GM19438 (cell line): ENCODE measurements around the gene C1orf50.
"Not testable (repeated sequence)": the region's sequence is repeated elsewhere in the genome, so short reads cannot be mapped to it uniquely, and the experiment has no call there.

Experiments used
- ATAC-seq: cut with Tn5 transposase; IDR thresholded peaks from one replicate; pipeline ENCODE4 v1.9.1; 2021; ENCODE audit warnings: low read depth; ENCODE audit not compliant: unreplicated experiment

C1orf50 gene

GRCh38 chr1:42793824-42794223 is 26.8 kb downstream of the C1orf50 start:
- no peak for ATAC-seq

- ATAC-seq, result no peak
These were observed 30.4 kb downstream of the C1orf50 start for GRCh38 chr1:42797414-42797813.

GRCh38 chr1:42797979-42798378 is 30.9 kb downstream of the C1orf50 start:
- ATAC-seq, result no peak

DNA sequence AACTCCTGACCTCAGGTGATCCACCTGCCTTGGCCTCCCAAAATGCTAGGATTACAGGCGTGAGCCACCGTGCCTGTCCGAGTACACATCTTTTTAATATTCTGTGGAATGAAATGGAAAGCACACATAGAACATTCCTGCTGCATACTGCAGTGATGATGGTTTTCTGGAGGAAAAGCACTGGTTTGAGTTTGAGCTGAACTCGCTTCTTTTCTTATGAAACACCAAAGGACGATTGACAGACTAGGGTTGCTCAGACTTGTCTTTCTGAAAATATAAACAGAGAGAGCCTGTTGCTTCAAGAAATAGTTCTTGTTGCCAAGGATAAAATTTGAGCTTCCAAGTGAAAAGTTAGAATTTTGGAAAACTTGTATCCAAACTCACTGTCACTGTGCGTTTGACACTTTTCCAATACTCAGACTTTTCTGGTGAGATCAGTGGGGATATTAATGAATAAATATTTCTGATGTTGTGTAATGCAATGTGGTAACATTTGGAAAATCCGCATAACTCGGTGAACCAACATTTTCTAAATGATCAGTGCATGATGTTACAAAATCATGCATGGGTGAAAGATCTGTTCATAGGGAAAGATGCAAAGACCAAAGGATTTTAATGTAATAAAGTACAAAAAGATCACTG is 34.9 kb downstream of the C1orf50 start:
- no peak for ATAC-seq

DNA sequence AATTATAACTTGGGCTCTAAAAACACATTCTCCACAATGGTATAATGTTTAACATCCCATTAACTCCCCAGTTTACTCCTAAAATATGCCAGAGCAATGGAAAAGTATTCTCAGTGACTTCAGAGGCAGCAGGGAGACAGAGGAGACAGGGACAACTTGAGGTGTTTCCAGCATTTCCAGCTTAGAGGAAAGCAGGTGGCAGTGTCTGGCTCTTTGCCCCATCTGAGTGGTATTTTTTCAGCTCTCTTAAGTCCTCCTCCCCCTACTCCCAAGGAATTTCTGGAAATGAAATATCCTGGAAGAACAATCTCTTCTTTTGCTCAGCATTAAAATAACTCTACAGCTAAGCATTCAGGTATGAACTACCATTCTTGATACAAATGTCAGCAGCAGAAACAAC is 39.1 kb downstream of the C1orf50 start:
- ATAC-seq, result no peak

- no peak for ATAC-seq
These were observed 39.5 kb downstream of the C1orf50 start for GRCh38 chr1:42806593-42806992.

GRCh38 chr1:42807056-42807668 is 40.1 kb downstream of the C1orf50 start:
- ATAC-seq, result no peak

DNA sequence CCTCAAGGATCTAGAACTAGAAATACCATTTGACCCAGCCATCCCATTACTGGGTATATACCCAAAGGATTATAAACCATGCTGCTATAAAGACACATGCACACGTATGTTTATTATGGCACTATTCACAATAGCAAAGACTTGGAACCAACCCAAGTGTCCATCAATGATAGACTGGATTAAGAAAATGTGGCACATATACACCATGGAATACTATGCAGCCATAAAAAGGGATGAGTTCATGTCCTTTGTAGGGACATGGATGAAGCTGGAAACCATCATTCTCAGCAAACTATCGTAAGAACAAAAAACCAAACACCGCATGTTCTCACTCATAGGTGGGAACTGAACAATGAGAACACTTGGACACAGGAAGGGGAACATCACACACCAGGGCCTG is 47.8 kb downstream of the C1orf50 start:
- ATAC-seq, result not testable (repeated sequence)

DNA sequence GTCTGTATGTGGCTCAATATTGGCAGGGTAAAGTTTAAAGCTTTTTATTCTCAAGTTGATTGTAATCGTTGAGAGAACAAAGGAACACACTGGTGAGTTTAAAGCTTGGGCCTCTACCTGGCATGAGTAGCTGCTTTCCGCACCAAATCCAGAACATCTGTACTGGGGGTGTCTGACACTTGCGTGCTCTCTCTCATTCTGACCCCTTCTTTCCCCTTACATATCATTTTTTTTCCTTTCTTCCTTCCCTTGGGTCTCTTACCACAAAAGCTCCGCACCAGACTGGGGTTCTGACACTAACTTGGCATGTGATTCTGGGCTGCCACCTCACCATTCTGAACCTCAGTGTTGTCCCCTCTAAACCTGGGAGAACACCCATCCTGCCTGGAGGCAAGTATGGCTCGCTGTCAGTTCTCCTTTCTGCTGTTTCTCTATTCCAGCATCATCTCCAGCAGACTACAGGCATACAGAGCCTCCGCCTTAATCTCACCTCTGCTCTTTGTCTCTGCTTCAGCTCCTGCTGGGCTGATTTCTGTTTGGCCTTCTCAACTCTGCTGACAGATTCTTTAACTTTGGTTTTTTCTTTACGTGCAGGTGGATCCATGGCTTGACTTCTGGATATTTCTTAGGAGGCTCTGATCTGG is 49.0 kb downstream of the C1orf50 start:
- ATAC-seq, result no peak

DNA sequence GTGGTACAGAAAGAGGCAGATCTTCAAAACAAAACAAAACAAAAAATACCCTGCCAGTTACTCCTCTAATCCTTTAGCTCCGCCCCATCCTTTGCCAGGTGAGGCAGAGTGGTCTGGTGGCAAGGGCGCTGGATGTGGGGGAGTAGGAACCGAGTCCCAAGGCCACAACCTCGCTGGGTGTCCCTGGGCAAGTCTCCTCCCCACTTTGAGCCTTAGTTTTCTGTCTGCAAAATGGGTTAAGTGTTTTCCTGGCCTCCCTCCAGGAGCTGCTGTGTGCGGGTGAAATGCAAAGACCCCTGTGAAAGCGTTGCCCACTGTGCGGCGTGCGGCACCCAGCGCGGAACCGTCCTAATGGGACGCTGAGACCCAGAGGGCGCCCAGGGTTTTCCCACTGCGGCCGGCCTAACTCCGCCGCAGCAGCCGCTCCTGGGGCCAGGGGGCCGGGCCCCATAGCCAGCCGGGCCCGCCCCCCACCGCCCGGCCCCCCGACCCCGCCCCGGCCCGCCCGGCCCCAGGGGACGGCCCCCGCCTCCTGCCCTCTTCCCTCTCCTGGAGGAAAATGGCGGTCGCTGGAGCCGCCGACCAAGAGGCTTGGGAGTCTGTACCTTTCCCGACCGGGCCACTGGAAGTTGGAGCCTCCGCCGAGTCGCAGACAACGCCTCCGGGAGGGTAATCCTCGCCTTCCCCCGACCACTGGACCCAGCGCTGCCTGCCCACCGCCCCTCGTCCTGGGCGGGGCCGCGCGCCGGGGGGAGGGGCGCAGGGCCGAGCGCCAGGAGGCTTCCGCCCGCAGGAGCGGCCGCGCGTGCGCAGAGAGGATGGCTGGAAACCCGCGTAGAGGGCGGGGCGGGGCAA is 49.8 kb downstream of the C1orf50 start, which contains the start of the genes ERMAP and SVBP:
Gene ERMAP, plus strand, starts transcription at position 538 of the 855 bp plus-strand sequence. CDS start 13,327 bp downstream, outside the sequence.
Gene SVBP, minus strand, starts transcription at position 813 of the 855 bp plus-strand sequence. CDS start 853 bp downstream, outside the sequence.
- peak; percentile 71 for ATAC-seq

DNA sequence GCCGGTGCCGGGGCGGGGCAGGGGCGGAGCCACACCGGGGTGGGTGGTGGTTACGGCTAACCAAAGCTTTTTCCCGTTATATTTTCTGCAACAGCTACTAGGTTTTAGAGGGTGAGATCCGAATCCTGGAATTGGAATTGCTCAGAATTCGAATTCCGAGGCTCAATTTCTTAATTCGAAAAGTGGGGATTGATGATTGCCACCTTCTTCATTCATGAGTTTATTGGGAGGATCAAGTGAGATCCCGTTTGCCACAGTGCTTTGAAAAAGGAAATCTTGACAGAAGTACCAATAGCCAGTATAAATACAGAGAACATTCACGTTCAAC is 50.4 kb downstream of the C1orf50 start:
- ATAC-seq, result no peak

GRCh38 chr1:42817976-42818375 is 50.9 kb downstream of the C1orf50 start:
- ATAC-seq, result no peak

GRCh38 chr1:42820813-42821212 is 53.8 kb downstream of the C1orf50 start:
- no peak for ATAC-seq

- no peak for ATAC-seq
These were observed 54.6 kb downstream of the C1orf50 start for GRCh38 chr1:42821690-42822089.

DNA sequence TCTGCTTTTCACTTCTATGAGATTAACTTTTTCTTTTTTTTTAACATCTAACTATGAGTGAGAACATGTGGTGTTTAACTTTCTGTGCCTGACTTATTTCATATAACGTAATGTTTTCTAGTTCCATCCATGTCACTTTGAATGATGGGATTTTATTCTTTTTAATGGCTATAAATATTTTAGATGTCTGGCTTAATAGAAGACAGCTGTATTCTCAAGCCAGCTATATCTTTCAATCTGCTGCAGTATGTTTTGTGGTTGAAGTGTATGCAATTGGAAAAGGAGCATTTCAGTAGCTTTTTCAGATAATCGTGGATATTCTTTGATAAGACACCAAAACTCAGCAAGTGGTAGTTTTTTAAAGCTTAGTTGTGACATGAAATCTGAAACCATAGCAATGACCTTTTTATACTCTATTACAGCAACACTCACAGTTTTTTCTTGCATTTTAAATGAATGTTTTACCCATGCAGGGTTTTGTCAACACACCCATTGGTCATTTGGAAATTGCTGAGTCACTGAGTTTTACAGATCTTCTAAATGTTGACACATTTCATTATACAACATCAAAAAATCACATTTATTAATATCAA is 55.8 kb downstream of the C1orf50 start:
- no peak for ATAC-seq

DNA sequence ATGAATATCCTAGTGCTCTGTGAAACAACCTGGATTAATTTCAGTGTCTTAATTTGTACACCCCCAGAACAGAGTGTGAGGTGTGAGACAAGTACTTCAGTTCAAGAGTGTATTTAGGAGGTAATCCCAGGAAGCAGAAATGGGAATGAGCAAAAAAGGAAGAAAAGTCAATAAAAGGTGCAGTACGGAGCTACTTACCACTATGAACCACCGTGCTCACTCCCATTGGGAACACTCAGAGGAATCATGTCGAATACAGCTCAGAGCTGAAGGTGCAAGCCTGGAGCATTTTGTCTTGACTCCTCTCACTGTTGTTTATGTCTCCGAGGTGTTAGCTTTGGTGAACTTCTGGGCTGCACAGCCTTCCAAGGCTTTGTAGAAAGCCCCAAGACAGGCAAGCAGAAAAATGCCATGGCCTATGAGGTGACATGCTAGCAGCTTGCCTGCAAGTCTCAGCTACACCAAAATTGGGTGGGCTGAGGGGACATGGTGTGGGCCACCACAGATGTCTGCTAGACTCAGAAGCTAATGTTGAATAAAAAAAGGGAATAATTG is 57.5 kb downstream of the C1orf50 start:
- ATAC-seq, result no peak

DNA sequence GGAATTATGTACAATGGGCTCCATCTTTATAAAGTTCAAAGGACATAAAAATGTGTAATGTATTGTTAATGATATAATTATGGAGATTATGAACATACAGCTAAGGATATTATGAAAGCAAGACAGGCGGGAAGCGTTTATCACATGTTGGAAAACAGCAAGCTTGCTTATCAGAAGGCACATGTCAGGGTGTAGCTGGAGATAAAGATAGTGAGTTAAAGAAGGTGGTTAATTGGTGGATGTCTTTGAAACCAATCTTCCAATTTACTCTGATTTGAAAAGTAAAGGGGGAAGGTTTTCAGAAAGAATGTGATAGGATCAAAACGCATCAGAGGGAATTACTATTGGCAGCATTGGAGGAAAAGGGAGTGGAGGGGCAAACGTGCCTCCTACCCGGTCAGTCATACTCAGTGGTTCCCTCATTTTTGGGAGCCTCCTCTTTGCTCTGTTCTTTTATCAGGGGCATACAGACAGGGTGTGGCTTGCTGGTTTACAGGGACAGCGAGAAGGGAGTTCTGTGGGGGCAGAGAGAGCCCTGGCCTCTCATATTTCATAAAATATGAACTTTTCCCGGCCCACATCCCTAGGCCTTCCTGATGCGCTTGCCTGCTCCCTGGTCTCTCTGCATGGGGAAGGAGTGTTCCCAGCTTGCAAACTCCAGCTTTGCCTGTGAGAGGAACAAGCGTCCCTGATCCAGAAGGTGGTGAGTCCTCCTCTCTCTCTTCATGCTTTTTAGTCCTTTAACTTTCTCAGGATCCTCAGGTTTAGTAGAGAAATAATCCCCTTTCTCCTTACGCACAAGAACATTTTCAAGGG is 58.2 kb downstream of the C1orf50 start:
- ATAC-seq, result no peak
